OCI-LY3 (cell line): ENCODE results near the gene TRRAP.

Experiments used
- H2AFZ ChIP-seq: fragments of 200-600, 300-600 bp; shearing (Covaris generic); 2 replicates; pipeline ENCODE4 v1.6.0; 2014; ENCODE audit warnings: antibody characterized with exemption, low read depth, low read length
- H3K27ac ChIP-seq: fragments of 200-600, 300-600 bp; sonication (generic); 2 replicates; pipeline ENCODE4 v1.5.1; 2014; ENCODE audit warnings: mild to moderate bottlenecking, low read length, moderate library complexity, mixed read lengths
- H3K27me3 ChIP-seq: fragments of 200-600, 300-600 bp; sonication (generic); 2 replicates; pipeline ENCODE4 v1.6.1; 2014; ENCODE audit warnings: low read depth, low read length, mixed read lengths
- H3K36me3 ChIP-seq: fragments of 200-600, 300-600 bp; sonication (generic); replicated peaks from 2 replicates; pipeline ENCODE3; 2014; ENCODE audit warnings: low read depth, low read length, mixed read lengths
- H3K4me1 ChIP-seq: fragments of 300-600, 200-600 bp; sonication (generic); 2 replicates; pipeline ENCODE4 v1.6.1; 2014; ENCODE audit warnings: low read length, mixed read lengths
- H3K4me2 ChIP-seq: fragments of 200-600, 300-600 bp; sonication (generic); 2 replicates; pipeline ENCODE4 v1.6.1; 2014; ENCODE audit warnings: low read length, mixed read lengths
- H3K4me3 ChIP-seq: fragments of 300-600, 200-600 bp; sonication (generic); 2 replicates; pipeline ENCODE4 v1.5.1; 2014; ENCODE audit warnings: antibody characterized with exemption, mild to moderate bottlenecking, low read length, moderate library complexity
- H3K79me2 ChIP-seq: fragments of 300-600, 200-600 bp; shearing (Covaris generic); 2 replicates; pipeline ENCODE4 v1.6.1; 2014; ENCODE audit warnings: mild to moderate bottlenecking, low read length, mixed read lengths
- H3K9ac ChIP-seq: fragments of 300-600, 200-600 bp; shearing (Covaris generic); 2 replicates; pipeline ENCODE4 v1.6.0; 2014; ENCODE audit warnings: mild to moderate bottlenecking, low read length, moderate library complexity
- H3K9me3 ChIP-seq: fragments of 200-600, 300-600 bp; shearing (Covaris generic); 2 replicates; pipeline ENCODE4 v1.6.1; 2014; ENCODE audit warnings: low read length, mixed read lengths; ENCODE audit not compliant: insufficient read depth
- H4K20me1 ChIP-seq: fragments of 200-600, 300-600 bp; sonication (generic); 2 replicates; pipeline ENCODE4 v1.6.1; 2016; ENCODE audit warnings: low read length, mixed read lengths; ENCODE audit not compliant: insufficient read depth
- EZH2phosphoT487 ChIP-seq: fragments of 200-600 bp; shearing (Covaris generic); IDR thresholded peaks from 2 replicates; pipeline ENCODE4 v1.6.1; 2018; ENCODE audit warnings: antibody characterized with exemption, mixed run types, low read depth
- TF ChIP-seq, protein P1 (sequence below): fragments of 200-600, 300-600 bp; sonication (generic); IDR thresholded peaks from 2 replicates; pipeline ENCODE4 v1.5.1; 2014; ENCODE audit warnings: antibody characterized with exemption, low read length, low read depth

TRRAP gene

DNA sequence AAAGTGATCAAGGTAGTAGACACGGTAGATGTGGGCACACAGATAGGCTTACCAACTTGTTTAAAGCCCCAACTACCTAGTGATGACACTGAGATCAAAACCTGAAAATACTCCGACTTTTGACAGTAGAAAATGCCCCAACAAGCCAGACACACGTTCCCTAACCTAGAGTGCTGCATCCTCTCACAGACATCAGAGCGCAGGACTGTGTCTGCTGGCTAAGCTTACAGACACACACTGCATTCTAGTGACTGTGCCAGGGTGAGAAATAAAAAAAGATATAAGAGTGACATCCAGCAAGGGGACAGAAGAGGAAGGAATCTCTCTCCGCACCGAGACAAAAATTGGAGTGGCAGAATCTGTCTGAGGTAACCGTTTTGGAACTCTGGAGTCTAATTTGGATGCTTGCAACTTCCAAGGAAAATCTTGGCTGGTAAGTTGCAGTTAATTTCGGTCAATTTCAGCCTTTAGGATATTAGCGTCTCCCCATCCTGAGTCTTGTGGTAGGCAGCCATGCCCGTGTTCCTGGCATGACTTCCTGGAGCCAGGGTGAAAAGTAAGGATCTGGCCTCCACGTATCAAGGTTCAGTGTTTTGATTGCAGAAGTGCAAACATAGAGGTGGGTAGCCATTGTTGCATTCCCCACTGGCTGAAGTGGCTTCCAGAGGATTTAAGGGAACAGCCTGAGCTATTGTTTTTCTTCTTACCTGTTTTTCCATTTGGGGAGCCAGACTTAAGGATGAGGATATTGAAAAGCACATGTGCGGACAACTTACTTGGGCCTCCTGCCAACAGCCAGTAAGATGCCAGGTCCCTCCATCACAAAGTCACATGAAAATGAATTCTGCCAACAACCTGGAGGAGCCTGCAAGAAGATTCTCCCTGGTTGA, 141.4 kb downstream of the TRRAP start:
- no peak overlapping the region for H2AFZ ChIP-seq
- H3K9ac ChIP-seq = no peak overlapping the region
- no peaks in the 10 kb centered on the region for H3K9me3 ChIP-seq
- H3K27me3 ChIP-seq = no peaks in the 10 kb centered on the region
- no peak overlapping the region for H3K27ac ChIP-seq
- H3K4me2 ChIP-seq = no peak overlapping the region
- H3K79me2 ChIP-seq = peaks cover 10% of the 10 kb centered on the region
- H4K20me1 ChIP-seq = no peaks in the 10 kb centered on the region
- peaks cover 8% of the 10 kb centered on the region for H3K4me1 ChIP-seq
- TF ChIP-seq, protein P1, sequence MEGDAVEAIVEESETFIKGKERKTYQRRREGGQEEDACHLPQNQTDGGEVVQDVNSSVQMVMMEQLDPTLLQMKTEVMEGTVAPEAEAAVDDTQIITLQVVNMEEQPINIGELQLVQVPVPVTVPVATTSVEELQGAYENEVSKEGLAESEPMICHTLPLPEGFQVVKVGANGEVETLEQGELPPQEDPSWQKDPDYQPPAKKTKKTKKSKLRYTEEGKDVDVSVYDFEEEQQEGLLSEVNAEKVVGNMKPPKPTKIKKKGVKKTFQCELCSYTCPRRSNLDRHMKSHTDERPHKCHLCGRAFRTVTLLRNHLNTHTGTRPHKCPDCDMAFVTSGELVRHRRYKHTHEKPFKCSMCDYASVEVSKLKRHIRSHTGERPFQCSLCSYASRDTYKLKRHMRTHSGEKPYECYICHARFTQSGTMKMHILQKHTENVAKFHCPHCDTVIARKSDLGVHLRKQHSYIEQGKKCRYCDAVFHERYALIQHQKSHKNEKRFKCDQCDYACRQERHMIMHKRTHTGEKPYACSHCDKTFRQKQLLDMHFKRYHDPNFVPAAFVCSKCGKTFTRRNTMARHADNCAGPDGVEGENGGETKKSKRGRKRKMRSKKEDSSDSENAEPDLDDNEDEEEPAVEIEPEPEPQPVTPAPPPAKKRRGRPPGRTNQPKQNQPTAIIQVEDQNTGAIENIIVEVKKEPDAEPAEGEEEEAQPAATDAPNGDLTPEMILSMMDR = no peak
- no peak for TF ChIP-seq EZH2phosphoT487
- no peak overlapping the region for H3K4me3 ChIP-seq
- H3K36me3 ChIP-seq = peaks cover 41% of the 10 kb centered on the region

DNA sequence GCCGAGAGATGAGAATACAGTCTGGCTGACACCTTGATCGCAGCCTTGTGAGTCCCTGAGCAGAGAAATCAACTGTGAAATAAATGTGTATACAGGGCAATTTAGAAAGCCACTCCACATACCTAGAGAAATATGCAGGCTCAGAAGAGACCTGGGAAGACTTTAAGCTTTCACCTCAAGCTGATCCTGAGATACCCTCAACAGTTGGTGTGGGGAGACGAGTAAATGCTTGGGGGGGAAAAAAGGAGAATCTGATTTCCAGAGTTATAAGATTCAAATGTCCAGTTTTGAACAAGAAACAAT, 142.0 kb downstream of the TRRAP start:
- Histone ChIP-seq H3K9me3 (no peaks in the 10 kb centered on the region), H3K27me3 (no peaks in the 10 kb centered on the region), H2AFZ (no peak overlapping the region), H3K4me1 (peaks cover 8% of the 10 kb centered on the region), H3K27ac (no peak overlapping the region), H3K9ac (no peak overlapping the region), H3K4me3 (no peak overlapping the region), H3K36me3 (peaks cover 39% of the 10 kb centered on the region), H3K4me2 (no peak overlapping the region), H4K20me1 (no peaks in the 10 kb centered on the region), H3K79me2 (peaks cover 10% of the 10 kb centered on the region)
- TF ChIP-seq, protein P1 = no peak
- no peak for TF ChIP-seq EZH2phosphoT487

DNA sequence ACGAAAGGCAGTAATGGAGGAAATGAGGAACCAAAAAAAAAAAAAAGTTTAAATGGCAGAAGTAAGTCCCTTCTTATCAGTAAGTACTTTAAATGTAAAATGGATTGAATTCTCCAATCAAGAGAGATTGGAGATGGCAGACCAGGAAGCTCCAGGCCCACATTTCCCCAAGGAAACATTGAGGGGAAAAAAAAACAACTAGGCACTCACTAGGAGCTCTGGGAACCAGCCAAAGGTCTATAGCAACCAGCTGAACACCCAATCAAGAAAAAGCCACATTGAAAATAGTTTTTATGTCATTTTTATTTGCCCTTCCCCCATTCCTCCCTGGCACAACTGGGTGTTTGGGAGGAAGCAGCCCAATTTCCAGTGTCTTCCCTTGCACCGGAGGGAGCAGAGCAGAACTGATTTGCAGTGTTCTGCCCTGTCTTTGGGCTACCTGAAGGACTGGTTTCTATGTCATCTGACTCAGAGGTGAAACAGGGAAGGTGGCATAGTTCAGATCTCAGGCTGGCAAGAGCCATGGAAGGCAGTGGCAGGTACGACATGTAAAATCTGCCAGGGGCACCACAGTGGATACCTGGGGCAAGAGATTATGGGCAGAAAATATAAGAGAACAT, 143.7 kb downstream of the TRRAP start:
- Histone ChIP-seq H3K9me3 (no peaks in the 10 kb centered on the region), H3K4me1 (no peaks in the 10 kb centered on the region; the same call in 1 of the 2 replicates), H2AFZ (no peak overlapping the region), H3K9ac (no peak overlapping the region), H3K27me3 (no peaks in the 10 kb centered on the region), H3K79me2 (peaks cover 6% of the 10 kb centered on the region), H4K20me1 (no peaks in the 10 kb centered on the region), H3K36me3 (peaks cover 25% of the 10 kb centered on the region), H3K4me2 (no peak overlapping the region), H3K4me3 (no peak overlapping the region), H3K27ac (no peak overlapping the region)
- TF ChIP-seq, protein P1 = no peak
- TF ChIP-seq EZH2phosphoT487 = no peak

DNA sequence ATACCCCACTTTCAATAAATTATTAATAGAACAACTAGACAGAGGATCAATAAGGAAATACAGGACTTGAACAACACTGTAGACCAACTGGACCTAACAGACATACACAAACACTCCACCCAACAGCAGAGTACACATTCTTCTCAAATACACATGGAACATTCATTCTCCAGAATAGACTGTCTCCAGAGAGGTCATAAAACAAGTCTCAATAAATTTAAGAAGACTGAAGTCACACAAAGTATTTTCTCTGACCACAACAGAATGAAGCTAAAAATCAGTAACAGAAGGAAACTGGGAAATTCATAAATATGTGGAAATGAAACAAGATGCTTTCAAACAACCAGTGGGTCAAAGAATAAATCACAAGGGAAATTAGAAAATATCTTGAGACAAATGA, 145.7 kb downstream of the TRRAP start:
- H3K36me3 ChIP-seq = peaks cover 19% of the 10 kb centered on the region
- no peak for TF ChIP-seq EZH2phosphoT487
- TF ChIP-seq, protein P1 = no peak
- H3K9me3 ChIP-seq = no peaks in the 10 kb centered on the region
- H3K27me3 ChIP-seq = no peaks in the 10 kb centered on the region
- no peaks in the 10 kb centered on the region for H4K20me1 ChIP-seq
- H3K79me2 ChIP-seq = peaks cover 3% of the 10 kb centered on the region
- H3K4me3 ChIP-seq = no peak overlapping the region
- H3K27ac ChIP-seq = no peak overlapping the region
- H3K4me1 ChIP-seq = no peaks in the 10 kb centered on the region; the same call in 1 of the 2 replicates
- no peak overlapping the region for H2AFZ ChIP-seq
- no peak overlapping the region for H3K9ac ChIP-seq
- no peak overlapping the region for H3K4me2 ChIP-seq
